GM19023 (cell line): ENCODE data around the gene ACTR2.
"Not testable (repeated sequence)": the region's sequence is repeated elsewhere in the genome, so short reads cannot be mapped to it uniquely, and the experiment has no call there.

Experiments used
- ATAC-seq: cut with Tn5 transposase; IDR thresholded peaks from one replicate; pipeline ENCODE4 v1.9.1; 2021; ENCODE audit warnings: mild to moderate bottlenecking, moderate library complexity; ENCODE audit not compliant: unreplicated experiment

ACTR2 gene

GRCh38 chr2:65227456-65228262 lies at the start of gene ACTR2:
Gene ACTR2 (plus strand): TSS chr2:65227831. CDS start chr2:65227910, 79 bp downstream.
- ATAC-seq: peak; percentile 89

DNA sequence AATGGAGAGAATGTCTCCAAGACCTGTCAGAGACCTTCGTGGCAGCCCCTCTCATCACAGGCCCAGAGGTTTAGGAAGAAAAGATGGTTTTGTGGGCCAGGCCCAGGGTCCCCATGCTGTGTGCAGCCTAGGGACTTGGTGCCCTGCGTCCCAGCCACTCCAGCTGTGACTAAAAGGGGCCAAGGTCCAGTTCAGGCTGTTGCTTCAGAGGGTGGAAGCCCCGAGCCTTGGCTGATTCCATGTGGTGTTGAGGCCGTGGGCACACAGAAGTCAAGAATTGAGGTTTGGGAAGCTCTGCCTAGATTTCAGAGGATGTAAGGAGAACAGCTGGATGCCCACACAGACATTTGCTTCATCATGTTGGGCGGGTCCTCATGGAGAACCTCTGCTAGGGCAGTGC lies 45.1 kb upstream of the ACTR2 start:
- ATAC-seq: no peak

GRCh38 chr2:65183406-65183805 lies 44.2 kb upstream of the ACTR2 start:
- ATAC-seq: not testable (repeated sequence)

GRCh38 chr2:65185012-65185411 lies 42.6 kb upstream of the ACTR2 start:
- no peak for ATAC-seq

DNA sequence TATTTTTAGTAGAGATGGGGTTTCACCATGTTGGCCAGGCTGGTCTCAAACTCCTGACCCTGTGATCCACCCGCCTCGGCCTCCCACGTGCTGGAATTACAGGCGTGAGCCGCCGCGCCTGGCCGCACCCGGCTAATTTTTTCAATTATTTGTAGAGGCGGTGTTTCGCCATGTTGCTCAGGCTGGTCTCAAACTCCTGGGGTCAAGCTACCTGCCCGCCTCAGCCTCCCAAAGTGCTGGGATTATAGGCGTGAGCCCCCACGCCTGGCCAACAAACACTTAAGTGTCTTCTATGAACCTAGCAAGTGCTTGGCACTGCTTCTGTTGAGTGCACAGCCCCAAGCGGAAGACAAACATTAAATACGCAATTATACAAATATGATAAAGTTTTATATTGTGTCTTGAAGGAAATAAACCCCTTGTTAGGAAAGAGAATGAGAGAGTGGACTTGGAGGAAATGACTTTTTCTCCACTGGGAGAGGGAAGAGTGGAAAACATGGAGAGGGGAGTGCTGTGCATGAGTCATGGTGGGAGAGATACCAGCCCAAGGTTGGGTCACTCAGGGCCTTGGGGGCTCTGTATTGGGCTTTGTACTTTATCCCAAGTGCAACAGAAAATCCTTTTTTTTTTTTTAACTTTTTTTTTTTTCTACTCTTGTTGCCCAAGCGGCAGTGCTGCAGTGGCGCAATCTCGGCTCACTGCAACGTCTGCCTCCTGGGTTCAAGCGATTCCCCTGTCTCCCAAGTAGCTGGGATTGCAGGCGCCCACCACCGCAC lies 41.4 kb upstream of the ACTR2 start:
- no peak for ATAC-seq

DNA sequence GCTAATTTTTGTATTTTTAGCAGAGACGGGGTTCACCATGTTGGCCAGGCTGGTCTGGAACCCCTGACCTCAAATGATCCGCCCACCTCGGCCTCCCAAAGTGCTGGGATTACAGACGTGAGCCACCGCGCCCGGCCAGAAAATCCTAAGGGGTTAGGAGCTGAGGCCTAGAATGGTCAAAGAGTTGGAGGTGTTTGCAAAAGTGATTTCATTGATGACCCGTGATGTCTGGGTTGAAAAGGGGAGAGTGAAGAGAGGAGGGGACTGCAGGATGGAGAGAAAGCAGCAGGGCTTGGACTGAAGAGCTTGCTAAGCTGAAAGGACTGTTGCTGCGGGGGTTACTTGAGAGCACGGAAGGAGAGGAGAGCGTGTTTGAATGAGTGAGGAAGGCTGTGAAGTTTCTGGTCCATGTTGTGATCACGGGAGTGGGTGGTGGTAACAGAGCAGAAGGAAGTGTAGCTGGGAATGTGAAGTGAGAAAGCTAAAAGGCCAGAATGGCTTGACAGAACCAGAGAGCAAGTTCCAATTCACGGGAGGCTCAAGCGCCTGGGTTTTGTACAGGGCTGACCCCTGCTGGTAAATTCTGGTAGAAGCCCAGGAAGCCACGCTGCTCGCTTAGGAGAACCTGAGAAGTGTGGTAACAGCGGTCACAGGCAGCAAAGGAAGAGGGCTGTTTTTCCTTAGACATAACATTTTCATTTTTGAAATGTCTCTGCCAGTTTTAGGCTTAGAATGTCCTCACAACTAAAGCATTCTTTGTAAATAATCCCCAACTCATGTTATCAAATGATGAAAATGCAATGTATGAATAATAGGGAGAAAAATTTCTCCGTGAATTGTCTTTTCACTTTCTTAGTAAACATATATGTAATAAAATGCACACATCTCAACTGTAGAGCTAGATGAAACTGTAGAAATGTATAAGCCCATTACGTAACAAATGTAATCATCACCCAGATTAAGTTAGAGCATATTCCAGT lies 40.5 kb upstream of the ACTR2 start:
- ATAC-seq: peak; percentile 77

- ATAC-seq: no peak
Measured at GRCh38 chr2:65193446-65193845, 34.2 kb upstream of the ACTR2 start.

DNA sequence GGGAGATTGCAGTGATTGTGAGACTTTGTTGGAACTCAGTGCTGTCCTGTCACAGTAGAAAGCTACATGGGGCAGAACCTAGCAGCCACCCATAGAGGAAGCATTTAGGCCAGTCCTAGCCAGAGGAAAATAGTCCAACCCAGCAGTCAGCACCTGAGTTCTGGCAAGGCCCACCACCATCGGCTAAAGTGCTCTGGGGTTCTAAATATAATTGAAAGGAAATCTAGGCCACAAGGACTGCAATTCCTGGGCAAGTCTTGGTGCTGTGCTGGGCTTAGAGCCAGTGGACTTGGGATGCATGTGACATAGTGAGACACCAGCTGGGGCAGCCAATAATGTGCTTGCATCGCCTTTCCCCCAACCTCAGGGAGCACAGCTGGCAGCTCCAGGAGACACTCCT lies 28.9 kb upstream of the ACTR2 start:
- ATAC-seq: no peak

GRCh38 chr2:65199166-65199565 lies 28.5 kb upstream of the ACTR2 start:
- no peak for ATAC-seq

- ATAC-seq: no peak
Measured at GRCh38 chr2:65199891-65200290, 27.7 kb upstream of the ACTR2 start.

DNA sequence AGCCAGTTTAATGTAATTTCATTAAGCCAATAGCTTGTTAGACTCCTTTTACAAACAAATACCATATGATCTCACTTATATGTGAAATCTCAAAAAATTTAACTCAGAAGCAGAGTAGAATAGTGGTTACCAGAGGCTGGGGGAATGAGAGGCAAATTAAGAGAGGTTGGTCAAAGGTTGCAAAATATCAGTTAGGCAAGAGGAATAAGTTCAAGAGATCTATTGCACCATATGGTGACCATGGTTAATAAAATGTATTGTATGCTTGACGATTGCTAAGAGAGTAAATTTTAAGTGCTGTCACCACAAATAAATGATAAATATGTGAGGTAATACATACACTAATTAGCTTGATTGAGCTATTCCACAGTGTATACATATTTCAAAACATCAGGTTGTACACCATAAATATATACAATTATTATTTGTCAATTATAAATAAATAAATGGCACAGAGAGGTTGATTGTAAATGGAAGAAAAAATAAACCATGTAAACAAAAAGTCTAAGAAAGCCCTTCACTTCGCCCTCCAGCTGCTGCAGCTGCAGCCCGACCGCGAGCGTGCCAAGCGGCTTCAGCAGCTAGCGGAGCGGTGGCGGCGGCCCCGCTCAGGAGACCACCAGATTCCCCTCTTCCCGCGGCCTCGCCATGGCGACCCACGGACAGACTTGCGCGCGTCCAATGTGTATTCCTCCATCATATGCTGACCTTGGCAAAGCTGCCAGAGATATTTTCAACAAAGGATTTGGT lies 23.0 kb upstream of the ACTR2 start:
- no peak for ATAC-seq

- no peak for ATAC-seq
Measured at GRCh38 chr2:65212115-65212514, 15.5 kb upstream of the ACTR2 start.

DNA sequence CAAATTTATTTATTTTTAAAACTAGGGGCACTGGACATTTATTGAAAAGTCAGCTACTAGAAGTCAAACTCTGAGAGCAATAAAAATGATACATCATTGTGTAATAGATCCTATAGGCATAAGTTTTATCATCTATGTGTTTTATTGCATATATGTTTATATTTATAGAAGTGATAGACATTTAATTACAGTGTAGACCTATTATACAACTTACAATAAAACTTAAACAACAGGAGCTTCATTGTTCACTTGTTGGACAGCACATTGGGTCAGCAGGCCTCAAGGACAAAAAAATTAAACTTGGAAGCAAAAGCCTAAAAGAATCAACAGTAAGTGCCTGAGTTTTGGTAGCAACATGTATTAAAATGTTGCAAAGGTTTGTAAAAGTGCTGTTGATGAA lies 15.0 kb upstream of the ACTR2 start:
- no peak for ATAC-seq

- no peak for ATAC-seq
Measured at GRCh38 chr2:65213035-65213434, 14.6 kb upstream of the ACTR2 start.

DNA sequence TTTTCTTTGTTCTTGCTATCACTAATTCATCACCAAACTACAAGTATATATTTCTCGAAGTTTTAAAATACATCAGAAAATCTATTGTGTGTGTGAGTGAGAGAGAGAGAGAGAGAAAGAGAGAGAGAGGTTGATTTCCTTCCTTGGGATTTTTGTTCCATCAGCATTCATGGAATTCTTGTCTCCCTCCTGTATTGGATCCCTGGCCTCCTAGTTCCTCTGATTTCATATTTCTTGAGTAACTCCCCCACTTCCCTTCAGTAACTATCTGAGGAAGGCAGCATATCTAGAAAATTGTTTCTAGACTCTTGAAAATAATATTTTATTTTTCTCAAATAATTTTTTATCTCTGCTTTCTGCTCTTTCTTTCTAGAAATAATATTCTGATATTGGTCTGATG lies 13.3 kb upstream of the ACTR2 start:
- no peak for ATAC-seq

DNA sequence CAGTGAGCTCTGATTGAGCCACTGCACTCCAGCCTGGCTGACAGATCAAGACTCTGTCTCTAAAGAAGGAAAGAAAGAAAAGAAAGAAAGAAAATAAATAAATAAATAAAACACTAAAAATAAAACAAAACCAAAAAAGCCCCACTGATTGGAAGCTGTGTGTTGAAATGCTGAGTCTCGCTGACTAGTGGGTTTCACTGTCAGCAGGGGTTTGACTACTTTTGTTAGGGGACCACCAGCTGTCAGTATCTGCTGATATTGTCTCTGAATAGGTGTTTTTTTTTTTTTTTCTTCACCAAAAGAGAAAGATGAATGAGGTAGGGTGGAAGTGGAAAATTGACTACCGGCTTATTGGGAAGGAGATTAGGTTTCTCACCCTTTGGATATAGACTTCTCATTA lies 12.8 kb upstream of the ACTR2 start:
- ATAC-seq: no peak

GRCh38 chr2:65215946-65216345 lies 11.7 kb upstream of the ACTR2 start:
- no peak for ATAC-seq

- no peak for ATAC-seq
Measured at GRCh38 chr2:65220432-65221131, 7.0 kb upstream of the ACTR2 start.

GRCh38 chr2:65221275-65221674 lies 6.4 kb upstream of the ACTR2 start:
- not testable (repeated sequence) for ATAC-seq

GRCh38 chr2:65227020-65227455 lies 593 bp upstream of the ACTR2 start:
- ATAC-seq: peak; percentile 15
